Stimulated activated CD4-positive, alpha-beta T cell treated with anti-CD3 and anti-CD28 coated beads, Interleukin-1b, Interleukin-23, amount 100 ng/mL, for 1 hour (primary cell): ENCODE data around the gene SYN1.
"Not testable (repeated sequence)": the region's sequence is repeated elsewhere in the genome, so short reads cannot be mapped to it uniquely, and the experiment has no call there.

Source experiments
- DNase-seq, 2 donors: peaks; one replicate each; pipeline ENCODE4 v3.0.0-alpha.2; 2020; ENCODE audit warnings: low read depth in 2 of 2

SYN1 gene

DNA sequence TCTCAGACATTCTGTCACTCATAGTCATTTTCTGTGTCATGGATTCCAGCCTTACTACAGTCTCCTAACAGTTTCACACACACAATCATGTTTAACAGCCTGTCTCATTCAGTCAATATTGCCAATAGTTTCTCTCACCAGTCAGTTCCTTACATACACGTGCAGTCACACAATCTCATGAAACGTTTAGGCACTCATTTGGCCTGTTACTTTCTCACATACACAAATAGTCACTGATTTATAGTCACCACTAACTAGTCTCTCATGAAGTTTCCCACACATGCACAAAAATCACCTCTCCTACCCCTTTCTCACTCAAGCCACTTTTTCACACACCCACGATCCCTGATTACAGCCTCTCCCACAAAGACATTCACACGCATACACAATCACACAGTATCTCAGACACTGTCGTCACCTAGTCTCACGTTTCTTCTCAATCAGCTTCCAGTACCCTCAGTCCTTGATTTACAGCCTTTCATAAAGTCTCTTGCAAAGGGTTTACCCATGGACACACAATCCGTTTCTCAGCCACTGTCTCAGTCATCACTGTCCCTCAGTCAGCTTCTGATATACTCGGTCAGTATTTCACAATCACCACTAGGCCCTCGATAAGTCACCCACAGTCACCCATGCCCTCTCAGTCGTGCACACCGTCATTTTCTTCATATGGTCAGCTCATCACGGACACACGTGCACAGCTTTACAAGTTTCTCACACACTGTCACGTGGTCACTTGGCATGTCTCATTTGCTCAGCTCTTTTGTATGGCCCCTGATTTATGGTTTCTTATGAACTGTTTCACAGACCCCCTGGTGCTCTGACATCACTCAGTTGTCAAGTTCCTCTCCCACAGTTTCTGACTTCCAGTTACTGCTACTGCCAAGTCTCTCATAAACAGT is 14.3 kb upstream of the SYN1 start:
- DNase-seq = no peak

- no peak for DNase-seq
Observed at GRCh38 chrX:47632666-47633065, 13.0 kb upstream of the SYN1 start.

DNA sequence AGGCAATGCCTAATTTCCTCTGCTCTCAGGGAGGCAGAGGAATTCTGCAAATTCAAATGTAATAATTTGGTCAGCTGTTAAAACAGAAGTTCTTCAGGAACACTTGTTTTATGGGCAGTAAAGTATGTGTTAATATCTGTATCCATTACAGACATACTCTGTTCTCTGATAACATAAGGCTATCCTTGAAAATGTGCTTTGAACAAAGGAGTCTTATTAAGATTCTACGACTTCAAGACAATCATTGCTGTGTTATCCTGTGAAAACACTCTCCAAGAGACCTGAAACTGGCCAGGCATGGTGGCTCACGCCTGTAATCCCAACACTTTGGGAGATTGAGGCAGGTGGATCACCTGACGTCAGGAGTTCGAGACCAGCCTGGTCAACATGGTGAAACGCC is 12.0 kb upstream of the SYN1 start:
- DNase-seq = no peak

DNA sequence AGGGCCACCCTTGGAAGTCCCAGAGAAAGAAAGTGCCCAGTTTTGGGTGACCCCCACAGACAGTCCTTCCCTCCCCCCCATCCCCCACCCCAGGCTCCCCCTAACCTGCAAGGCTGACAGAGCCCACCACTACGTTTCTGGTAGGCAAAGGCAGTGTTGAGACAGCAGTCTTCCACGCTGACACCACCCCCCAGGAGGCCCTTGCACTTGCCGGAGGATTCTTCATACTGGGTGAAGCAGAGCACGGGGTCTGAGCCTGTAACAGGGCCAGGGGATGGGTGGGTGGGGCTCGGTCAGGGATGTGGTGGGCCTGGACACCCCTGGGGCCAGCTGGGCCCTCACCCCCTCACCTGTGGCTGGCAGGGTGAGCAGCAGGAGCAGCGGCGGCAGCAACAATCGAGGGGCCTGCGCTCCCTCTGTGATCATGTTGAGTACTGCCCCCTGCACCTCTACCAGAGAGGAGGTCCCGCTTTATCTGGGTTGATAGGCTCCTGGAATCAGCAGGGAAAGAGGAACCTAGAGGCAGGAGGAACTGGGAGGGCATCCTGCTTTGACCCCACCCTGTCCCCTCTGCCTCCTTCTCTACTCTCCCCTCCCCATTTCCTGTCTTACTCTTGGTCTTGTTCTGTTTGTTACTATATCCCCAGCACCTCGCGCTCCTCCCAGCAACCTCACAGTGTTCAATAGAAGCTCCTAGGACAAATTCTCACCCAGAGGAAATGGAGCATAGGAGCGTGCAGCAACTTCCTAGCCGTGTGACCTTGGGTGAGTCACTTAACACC is 10.0 kb upstream of the SYN1 start, which contains the start of gene CFP:
TSS of gene CFP (minus strand) at position 512 of the 782 bp plus-strand sequence. CDS start at position 426, 86 bp downstream.
- no peak for DNase-seq

- DNase-seq = no peak
Observed at GRCh38 chrX:47628982-47629381, 9.3 kb upstream of the SYN1 start.

GRCh38 chrX:47625365-47625764 is 5.7 kb upstream of the SYN1 start:
- DNase-seq = no peak

DNA sequence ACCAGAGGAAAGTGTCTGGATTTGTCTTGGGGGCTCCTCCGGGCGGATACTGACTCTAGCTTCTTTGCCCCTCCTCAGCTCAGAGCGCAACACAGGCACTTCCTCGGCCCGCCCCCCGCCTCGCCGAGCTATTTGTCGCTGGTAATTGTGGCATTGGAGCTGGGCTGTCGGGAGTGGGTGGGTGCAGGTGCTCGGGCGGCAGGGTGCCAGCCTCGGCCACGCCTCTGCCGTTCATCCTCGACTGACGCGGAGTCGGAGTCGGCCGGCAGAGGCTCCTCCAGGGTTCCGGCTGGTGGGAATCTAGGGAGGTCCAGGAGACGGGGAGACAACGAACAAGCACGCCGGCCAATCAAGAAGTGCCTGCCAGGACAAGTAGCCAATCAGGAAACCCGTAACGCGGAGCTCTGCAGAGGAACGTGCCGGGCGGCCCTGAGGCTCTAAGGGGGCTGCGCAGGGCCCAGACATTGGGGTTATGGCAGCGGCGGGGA is 3.9 kb upstream of the SYN1 start:
- peak in 1 of 2 donors; percentile 29 for DNase-seq

DNA sequence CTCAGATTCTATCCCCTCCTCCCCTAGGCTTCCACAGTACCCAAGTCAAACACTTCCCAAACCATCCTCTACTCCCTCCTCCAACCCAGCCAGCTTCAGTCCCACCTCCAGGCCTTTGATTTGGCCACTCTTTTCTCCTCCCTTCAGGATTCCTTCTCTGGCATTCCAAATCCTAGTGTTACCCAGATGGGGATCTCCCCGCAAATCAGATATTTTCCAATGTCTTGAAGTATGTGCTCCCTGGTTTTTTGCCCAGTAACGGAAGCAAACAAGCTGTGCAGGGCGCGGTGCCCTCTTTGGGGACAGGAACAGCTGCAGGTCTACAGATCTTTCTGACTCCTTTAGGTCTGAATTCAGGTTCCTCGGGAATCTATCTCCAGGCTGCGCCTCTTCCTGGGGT is 2.2 kb upstream of the SYN1 start:
- DNase-seq = no peak

- no peak for DNase-seq
Observed at GRCh38 chrX:47620303-47620685, 637 bp upstream of the SYN1 start.

DNA sequence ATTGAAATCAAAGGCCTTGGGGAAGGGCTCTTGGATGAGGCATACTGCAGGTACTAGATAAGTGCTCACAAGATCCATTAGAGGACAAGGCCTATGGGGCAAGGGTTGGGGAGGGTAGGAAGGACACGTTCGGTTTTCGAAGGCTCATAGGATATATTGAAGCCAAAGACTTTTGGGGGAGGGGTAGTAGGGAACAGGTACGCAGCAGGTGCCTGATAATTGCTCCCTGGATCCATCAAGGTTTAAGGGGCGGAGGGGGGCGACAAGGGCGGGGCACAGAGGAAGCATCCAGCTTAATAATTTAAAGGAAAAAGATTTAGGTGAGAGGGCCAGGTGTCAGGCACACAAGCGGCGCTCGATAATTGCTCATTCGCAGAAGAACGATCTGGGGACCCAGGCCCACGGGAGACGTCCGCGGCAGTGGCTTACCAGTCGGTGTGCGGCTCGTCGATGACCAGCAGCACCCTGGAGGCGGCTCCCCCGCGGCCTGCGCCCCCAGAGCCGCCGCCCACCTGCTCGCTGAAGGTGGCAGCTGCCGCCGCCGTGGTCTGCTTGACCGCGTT is 653 bp downstream of the SYN1 start:
- DNase-seq = no peak

- no peak for DNase-seq
Observed at GRCh38 chrX:47614618-47615017, 5.0 kb downstream of the SYN1 start.

DNA sequence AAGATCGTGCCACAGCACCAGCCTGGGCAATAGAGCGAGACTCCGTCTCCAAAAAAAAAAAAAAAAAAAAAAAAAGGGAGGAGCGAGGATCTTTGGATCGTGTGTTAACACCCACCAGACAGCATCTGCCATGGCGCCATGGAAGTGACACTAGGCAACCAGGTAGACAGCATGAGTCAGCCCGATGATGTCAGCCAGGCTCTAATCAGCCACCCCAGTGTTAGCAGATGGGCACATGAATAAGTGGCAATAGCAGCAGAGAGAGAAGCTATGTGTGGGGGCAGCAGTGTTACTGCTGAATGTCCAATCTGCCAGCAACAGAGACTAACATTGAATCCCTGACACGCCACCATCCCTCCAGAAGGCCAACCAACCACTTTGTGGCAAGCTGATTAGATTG is 6.6 kb downstream of the SYN1 start:
- no peak for DNase-seq

- no peak for DNase-seq
Observed at GRCh38 chrX:47612418-47612817, 7.2 kb downstream of the SYN1 start.

- no peak for DNase-seq
Observed at GRCh38 chrX:47611926-47612325, 7.7 kb downstream of the SYN1 start.

DNA sequence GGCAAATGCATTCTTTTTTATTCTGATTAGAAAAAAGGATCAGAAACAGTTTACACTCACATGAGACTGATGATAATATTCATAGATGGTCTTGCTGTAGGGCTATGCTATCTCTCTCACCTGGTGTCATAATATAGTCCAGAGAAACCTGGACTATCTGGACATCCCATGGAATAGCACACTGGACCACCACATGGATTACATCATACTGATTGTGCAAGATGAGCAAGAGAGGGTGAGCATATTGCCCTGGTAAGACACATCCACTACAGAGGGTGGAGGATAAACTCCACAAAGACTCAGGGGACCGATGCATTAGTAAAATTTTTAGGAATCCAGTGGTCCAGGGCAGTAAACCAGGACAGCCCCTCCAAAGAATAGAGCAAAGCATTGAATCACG is 8.2 kb downstream of the SYN1 start:
- no peak for DNase-seq

GRCh38 chrX:47610511-47610910 is 9.1 kb downstream of the SYN1 start:
- DNase-seq = no peak

DNA sequence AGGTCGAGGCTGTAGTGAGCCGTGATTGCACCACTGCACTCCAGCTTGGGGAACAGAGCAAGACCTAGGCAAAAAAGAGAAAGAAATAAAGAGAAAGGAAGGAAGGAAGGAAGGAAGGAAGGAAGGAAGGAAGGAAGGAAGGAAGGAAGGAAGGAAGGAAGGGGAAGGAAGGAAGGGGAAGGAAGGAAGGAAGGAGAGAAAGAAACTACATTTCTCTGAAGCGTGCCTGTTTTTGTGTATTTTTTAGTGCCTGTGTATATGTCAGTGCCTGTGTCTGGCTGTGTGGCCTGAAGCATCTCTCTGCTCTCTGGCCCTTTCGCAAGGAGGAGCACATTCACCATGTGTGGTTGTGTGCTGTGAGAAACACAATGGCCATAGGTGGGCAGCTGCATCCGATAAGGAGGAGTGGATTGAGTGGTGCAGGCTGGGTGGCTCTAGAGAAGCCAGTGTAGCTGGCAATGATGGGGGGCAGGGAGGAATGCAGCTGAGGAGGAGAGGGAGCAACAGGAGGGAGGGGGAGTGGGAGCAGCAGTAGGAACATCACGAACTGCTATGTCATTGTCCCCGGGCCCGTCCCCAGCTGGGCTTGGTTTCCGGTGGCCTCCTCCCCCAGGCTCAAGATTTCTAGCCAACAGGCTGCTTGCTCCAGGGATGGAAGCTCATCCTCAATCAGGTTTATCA is 11.4 kb downstream of the SYN1 start:
- no peak for DNase-seq

DNA sequence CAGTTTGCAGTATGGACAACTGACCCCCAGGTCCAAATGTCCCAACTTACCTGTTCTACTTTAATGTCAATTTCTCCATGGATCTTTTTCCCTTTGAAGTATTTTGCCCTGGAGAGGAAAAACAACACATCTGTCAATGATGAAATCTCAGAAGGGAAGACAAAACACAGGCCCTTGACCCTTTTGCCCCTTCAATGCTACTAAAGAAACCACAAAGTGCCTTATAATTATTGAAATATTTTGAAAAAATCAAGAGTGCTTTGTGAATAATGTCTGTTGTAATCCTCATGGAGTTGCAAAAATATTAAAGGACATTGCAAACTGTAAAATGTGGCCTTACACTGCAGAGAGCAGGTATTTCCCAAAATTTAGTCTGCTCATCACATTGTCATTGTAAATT is 12.6 kb downstream of the SYN1 start:
- no peak for DNase-seq

DNA sequence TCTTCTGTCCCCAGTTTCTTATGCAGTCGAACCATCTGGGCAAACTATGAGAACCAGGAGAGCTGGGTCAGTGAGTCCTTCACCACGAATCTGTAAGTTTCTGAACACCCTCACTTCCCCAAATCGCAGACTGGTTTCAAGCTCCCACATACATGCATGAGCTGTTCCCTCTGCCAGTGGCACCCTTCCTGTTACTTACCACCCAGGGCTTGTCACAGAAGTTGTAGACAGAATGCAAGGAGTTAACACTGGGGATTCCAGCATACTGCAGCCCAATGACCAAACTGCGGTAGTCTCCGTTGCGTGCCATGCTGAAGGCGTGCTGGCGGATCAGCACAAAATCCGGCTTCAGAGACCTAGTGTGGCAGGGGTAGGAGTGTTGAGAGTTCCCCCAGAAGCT is 14.6 kb downstream of the SYN1 start:
- DNase-seq = no peak

- not testable (repeated sequence) for DNase-seq
Observed at GRCh38 chrX:47603125-47603524, 16.5 kb downstream of the SYN1 start.

DNA sequence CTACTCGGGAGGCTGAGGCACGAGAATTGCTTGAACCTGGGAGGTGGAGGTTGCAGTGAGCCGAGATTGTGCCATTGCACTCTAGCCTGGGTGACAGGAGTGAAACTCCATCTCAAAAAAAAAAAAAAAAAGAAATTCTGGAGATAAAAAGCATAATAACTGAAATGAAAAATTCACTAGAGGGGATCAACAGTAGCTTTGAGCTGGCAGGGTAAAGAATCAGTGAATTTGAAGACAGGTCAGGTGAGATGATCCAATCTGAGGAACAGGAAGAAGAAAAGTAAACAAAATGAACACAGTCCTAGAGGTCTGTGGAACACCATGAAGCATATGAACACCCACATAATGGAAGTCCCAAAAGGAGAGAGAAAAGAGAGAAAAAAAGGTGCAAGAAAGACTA is 22.4 kb downstream of the SYN1 start:
- DNase-seq = no peak

DNA sequence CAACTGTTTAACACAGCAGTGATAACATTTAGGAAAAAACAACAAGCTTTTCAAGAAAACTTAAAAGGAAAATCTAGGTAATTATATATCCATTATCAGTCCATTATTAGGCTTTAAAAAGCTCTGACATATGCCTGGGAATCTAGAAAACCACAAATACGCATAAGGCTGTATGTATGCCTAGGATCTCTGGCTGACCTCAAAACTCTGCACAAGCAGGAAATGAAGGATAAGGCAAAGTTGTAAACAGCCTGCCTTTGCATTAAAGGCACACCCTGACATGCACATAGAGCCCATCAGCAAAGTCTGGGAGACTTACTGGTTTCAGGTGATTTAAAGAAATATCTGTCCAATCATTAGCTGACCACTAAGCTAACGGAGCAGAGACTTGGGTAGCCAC is 23.4 kb downstream of the SYN1 start:
- DNase-seq = no peak
